HepG2 (cell line): ENCODE results near the gene FAH. TPM values are rescaled to one million over a fixed set of nuclear protein-coding genes. Genes with fewer than 3 reads are reported as not detected.

Experiments
- ATRX ChIP-seq: sonication (generic); formaldehyde crosslinking; IDR thresholded peaks from 2 replicates; pipeline ENCODE4 v1.4.0; 2020; ENCODE audit warnings: missing genetic modification reagents, borderline replicate concordance
- GTF3A ChIP-seq: sonication (generic); formaldehyde crosslinking; conservative IDR thresholded peaks from 2 replicates; pipeline ENCODE4 v1.4.0; 2020; ENCODE audit warnings: mild to moderate bottlenecking, missing genetic modification reagents
- KDM2A ChIP-seq: sonication (generic); formaldehyde crosslinking; IDR thresholded peaks from 2 replicates; pipeline ENCODE4 v1.4.0; 2020; ENCODE audit warnings: low read depth, missing genetic modification reagents, borderline replicate concordance
- MIER3 ChIP-seq: IDR thresholded peaks from 2 replicates; pipeline ENCODE4 v1.6.1; 2016; ENCODE audit warnings: missing compliant biosample characterization, borderline replicate concordance
- NONO ChIP-seq, 2 experiments: fragments of 450-650 bp in 1 of 2; sonication (generic) in 1 of 2; formaldehyde crosslinking in 1 of 2; IDR thresholded peaks in 1 of 2; conservative IDR thresholded peaks in 1 of 2; 2 replicates each; pipeline versions ENCODE4 v1.6.1 to v1.8.0; 2017 to 2022; ENCODE audit warnings: mild to moderate bottlenecking in 1 of 2, missing genetic modification reagents in 1 of 2, moderate library complexity in 1 of 2
- PAWR ChIP-seq: sonication (generic); formaldehyde crosslinking; IDR thresholded peaks from 2 replicates; pipeline ENCODE4 v1.4.0; 2020; ENCODE audit warnings: missing genetic modification reagents, mild to moderate bottlenecking, borderline replicate concordance
- PHF21A ChIP-seq: sonication (generic); formaldehyde crosslinking; IDR thresholded peaks from 2 replicates; pipeline ENCODE4 v1.5.0; 2020; ENCODE audit warnings: mild to moderate bottlenecking, missing genetic modification reagents
- PITX1 ChIP-seq: sonication (generic); formaldehyde crosslinking; IDR thresholded peaks from 2 replicates; pipeline ENCODE4 v1.5.1; 2020; ENCODE audit warnings: mild to moderate bottlenecking, missing genetic modification reagents
- TGIF2 ChIP-seq: IDR thresholded peaks from 2 replicates; pipeline ENCODE4 v1.6.1; 2016; ENCODE audit warnings: control low read depth, missing compliant biosample characterization
- TOPORS ChIP-seq: sonication (generic); formaldehyde crosslinking; IDR thresholded peaks from 2 replicates; pipeline ENCODE4 v1.8.0; 2023; ENCODE audit warnings: mild to moderate bottlenecking, missing genetic modification reagents
- ZNF333 ChIP-seq: sonication (generic); formaldehyde crosslinking; IDR thresholded peaks from 2 replicates; pipeline ENCODE4 v1.4.0; 2020; ENCODE audit warnings: mild to moderate bottlenecking, missing genetic modification reagents, borderline replicate concordance
- ZNF337 ChIP-seq: sonication (generic); formaldehyde crosslinking; IDR thresholded peaks from 2 replicates; pipeline ENCODE4 v1.5.1; 2020; ENCODE audit warnings: missing genetic modification reagents, low read depth, mild to moderate bottlenecking, borderline replicate concordance
- ZNF441 ChIP-seq: sonication (generic); formaldehyde crosslinking; IDR thresholded peaks from 2 replicates; pipeline ENCODE4 v1.7.0; 2021; ENCODE audit warnings: missing genetic modification reagents, borderline replicate concordance
- ZNF549 ChIP-seq: sonication (generic); formaldehyde crosslinking; IDR thresholded peaks from 2 replicates; pipeline ENCODE4 v1.5.0; 2020; ENCODE audit warnings: missing genetic modification reagents
- polyA plus RNA-seq, 8 experiments: library from polyadenylated mRNA; depleted of rRNA in 3 of 8; stranded (reverse) in 7 of 8; unstranded in 1 of 8; fragments of >200 nt; fragmentation: Illumina TruSeq in 4 of 8; extraction: Trizol in 4 of 8; gene quantifications; 2 replicates each; pipeline versions ENCODE4 v1.2.1 to v1.2.3, GENCODE V29; 2011 to 2016; ENCODE audit warnings: low read depth in 4 of 8, missing spikeins in 1 of 8, mixed read lengths in 1 of 8; ENCODE audit not compliant: insufficient read depth in 1 of 8
- total RNA-seq, 5 experiments: library from RNA; depleted of rRNA; stranded (reverse); fragments of >200 nt; fragmentation: Illumina TruSeq; extraction: Trizol; gene quantifications; 2 replicates each; pipeline ENCODE4 v1.2.3, GENCODE V29; 2016; ENCODE audit warnings: low read depth in 1 of 5
- TF ChIP-seq, protein P1 (sequence below): sonication (generic); formaldehyde crosslinking; IDR thresholded peaks from 2 replicates; pipeline ENCODE4 v1.9.0; 2021; ENCODE audit warnings: missing genetic modification reagents, borderline replicate concordance
- TF ChIP-seq, protein P2 (sequence below), 2 experiments: sonication (generic) in 1 of 2; formaldehyde crosslinking in 1 of 2; IDR thresholded peaks; 2 replicates each; pipeline versions ENCODE4 v1.5.1 to v1.6.1; 2011 to 2020; ENCODE audit warnings: borderline replicate concordance in 1 of 2, low read depth in 1 of 2, low read length in 1 of 2, mild to moderate bottlenecking in 1 of 2, missing genetic modification reagents in 1 of 2, moderate library complexity in 1 of 2
- TF ChIP-seq, protein P3 (sequence below): sonication (generic); formaldehyde crosslinking; IDR thresholded peaks from one replicate; pipeline ENCODE4 v1.5.1; 2020; ENCODE audit warnings: mild to moderate bottlenecking, missing genetic modification reagents; ENCODE audit errors: not compliant biosample characterization

Gene FAH
- total and polyA plus RNA-seq, 2 of the 13 experiments (the other 11 are each of a cell fraction or from before 2014, with no cell fraction given) = 36.6 to 75.0 TPM

DNA sequence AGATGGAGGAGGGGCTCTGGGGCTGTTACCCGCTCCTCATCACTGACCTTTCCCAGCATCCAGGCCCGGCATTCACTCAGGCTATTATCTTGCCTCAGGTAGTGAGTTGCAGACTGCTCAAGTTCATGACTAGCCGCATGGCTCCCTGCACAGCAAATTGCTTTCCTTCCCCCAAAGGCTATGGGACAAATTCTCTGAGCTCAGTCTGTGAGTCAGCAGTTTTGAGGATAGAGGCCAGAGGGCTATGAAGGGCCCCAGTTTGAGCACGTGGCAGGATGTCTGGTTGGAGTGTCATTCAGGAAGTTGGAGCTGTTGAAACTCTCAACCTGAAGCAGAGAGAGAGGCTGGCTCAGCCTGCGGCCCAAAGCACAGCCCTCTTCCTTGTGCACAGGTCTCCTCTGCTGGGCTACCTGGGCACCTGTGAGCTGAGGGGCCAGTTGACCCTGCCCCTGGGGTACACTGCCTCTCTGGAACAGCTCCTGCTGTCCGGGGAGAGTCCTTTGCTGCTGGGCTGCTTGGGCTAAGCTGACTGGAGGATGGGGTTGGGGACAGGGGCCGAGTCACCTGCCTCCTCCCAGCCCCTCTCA is 7.9 kb downstream of the FAH start (continued):
- TF ChIP-seq, protein P1, sequence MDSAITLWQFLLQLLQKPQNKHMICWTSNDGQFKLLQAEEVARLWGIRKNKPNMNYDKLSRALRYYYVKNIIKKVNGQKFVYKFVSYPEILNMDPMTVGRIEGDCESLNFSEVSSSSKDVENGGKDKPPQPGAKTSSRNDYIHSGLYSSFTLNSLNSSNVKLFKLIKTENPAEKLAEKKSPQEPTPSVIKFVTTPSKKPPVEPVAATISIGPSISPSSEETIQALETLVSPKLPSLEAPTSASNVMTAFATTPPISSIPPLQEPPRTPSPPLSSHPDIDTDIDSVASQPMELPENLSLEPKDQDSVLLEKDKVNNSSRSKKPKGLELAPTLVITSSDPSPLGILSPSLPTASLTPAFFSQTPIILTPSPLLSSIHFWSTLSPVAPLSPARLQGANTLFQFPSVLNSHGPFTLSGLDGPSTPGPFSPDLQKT (CRISPR knock-in tag) = no peak
- TF ChIP-seq MIER3 (CRISPR knock-in tag) (peak; percentile 60; the same call in 1 of the 2 replicates), TOPORS (CRISPR knock-in tag) (no peak), PAWR (CRISPR knock-in tag) (no peak), ZNF441 (CRISPR knock-in tag) (peak; percentile 63; the same call in 1 of the 2 replicates), ZNF549 (CRISPR knock-in tag) (no peak), PHF21A (CRISPR knock-in tag) (peak; percentile 63), ZNF333 (CRISPR knock-in tag) (no peak), ATRX (no peak), PITX1 (CRISPR knock-in tag) (peak; percentile 72; the same call in 1 of the 2 replicates), KDM2A (CRISPR knock-in tag) (peak; percentile 76), ZNF337 (no peak), NONO (IDR thresholded peaks at IDR 0.05) (no peak), NONO (CRISPR knock-in tag; conservative IDR thresholded peaks at IDR 0.05) (no peak; the same call in 1 of the 2 replicates), TGIF2 (peak; percentile 88), GTF3A (CRISPR knock-in tag) (no peak)
- TF ChIP-seq, protein P2, sequence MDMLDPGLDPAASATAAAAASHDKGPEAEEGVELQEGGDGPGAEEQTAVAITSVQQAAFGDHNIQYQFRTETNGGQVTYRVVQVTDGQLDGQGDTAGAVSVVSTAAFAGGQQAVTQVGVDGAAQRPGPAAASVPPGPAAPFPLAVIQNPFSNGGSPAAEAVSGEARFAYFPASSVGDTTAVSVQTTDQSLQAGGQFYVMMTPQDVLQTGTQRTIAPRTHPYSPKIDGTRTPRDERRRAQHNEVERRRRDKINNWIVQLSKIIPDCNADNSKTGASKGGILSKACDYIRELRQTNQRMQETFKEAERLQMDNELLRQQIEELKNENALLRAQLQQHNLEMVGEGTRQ (IDR thresholded peaks at IDR 0.05; ENCODE audit: low read depth, low read length) = peak; percentile 24; the same call in 1 of the 2 replicates
- TF ChIP-seq, protein P2 (CRISPR knock-in tag; IDR thresholded peaks at IDR 0.05; ENCODE audit: borderline replicate concordance) = peak; percentile 51; the same call in 1 of the 2 replicates
- TF ChIP-seq, protein P3, sequence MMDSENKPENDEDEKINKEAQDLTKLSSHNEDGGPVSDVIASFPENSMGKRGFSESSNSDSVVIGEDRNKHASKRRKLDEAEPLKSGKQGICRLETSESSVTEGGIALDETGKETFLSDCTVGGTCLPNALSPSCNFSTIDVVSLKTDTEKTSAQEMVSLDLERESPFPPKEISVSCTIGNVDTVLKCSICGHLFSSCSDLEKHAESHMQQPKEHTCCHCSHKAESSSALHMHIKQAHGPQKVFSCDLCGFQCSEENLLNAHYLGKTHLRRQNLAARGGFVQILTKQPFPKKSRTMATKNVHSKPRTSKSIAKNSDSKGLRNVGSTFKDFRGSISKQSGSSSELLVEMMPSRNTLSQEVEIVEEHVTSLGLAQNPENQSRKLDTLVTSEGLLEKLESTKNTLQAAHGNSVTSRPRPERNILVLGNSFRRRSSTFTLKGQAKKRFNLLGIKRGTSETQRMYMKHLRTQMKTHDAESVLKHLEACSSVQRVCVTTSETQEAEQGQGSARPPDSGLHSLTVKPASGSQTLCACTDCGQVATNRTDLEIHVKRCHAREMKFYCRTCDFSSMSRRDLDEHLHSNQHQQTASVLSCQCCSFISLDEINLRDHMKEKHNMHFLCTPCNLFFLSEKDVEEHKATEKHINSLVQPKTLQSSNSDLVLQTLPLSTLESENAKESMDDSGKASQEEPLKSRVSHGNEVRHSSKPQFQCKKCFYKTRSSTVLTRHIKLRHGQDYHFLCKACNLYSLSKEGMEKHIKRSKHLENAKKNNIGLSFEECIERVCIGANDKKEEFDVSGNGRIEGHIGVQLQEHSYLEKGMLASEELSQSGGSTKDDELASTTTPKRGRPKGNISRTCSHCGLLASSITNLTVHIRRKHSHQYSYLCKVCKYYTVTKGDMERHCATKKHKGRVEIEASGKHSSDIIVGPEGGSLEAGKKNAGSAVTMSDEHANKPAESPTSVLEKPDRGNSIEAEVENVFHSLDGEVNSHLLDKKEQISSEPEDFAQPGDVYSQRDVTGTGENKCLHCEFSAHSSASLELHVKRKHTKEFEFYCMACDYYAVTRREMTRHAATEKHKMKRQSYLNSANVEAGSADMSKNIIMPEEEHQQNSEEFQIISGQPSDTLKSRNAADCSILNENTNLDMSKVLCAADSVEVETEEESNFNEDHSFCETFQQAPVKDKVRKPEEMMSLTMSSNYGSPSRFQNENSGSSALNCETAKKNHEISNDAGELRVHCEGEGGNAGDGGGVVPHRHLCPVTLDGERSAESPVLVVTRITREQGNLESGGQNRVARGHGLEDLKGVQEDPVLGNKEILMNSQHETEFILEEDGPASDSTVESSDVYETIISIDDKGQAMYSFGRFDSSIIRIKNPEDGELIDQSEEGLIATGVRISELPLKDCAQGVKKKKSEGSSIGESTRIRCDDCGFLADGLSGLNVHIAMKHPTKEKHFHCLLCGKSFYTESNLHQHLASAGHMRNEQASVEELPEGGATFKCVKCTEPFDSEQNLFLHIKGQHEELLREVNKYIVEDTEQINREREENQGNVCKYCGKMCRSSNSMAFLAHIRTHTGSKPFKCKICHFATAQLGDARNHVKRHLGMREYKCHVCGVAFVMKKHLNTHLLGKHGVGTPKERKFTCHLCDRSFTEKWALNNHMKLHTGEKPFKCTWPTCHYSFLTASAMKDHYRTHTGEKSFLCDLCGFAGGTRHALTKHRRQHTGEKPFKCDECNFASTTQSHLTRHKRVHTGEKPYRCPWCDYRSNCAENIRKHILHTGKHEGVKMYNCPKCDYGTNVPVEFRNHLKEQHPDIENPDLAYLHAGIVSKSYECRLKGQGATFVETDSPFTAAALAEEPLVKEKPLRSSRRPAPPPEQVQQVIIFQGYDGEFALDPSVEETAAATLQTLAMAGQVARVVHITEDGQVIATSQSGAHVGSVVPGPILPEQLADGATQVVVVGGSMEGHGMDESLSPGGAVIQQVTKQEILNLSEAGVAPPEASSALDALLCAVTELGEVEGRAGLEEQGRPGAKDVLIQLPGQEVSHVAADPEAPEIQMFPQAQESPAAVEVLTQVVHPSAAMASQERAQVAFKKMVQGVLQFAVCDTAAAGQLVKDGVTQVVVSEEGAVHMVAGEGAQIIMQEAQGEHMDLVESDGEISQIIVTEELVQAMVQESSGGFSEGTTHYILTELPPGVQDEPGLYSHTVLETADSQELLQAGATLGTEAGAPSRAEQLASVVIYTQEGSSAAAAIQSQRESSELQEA (CRISPR knock-in tag) = peak; percentile 41
